Activated T-cell treated with anti-CD3 and anti-CD28 coated beads, Interleukin-2, amount 50 U/mL, for 24 hours (primary cell): ENCODE results near the gene SLC6A5.

Experiments
- DNase-seq: peaks from one replicate; pipeline ENCODE4 v3.0.0-alpha.2; 2020
- H3K27ac Mint-ChIP-seq: 2 replicates; pipeline ENCODE4 v1.8.0; 2020; ENCODE audit warnings: mild to moderate bottlenecking, mixed read lengths
- H3K27me3 Mint-ChIP-seq: 2 replicates; pipeline ENCODE4 v1.8.0; 2020; ENCODE audit warnings: mixed read lengths
- H3K36me3 Mint-ChIP-seq: 2 replicates; pipeline ENCODE4 v1.8.0; 2020; ENCODE audit warnings: low read depth, mixed read lengths
- H3K4me1 Mint-ChIP-seq: 2 replicates; pipeline ENCODE4 v1.8.0; 2020; ENCODE audit warnings: low read depth, mixed read lengths
- H3K4me3 Mint-ChIP-seq: 2 replicates; pipeline ENCODE4 v1.8.0; 2020; ENCODE audit warnings: mild to moderate bottlenecking, moderate library complexity, mixed read lengths
- H3K9me3 Mint-ChIP-seq: 2 replicates; pipeline ENCODE4 v1.8.0; 2020; ENCODE audit warnings: mixed read lengths

The SLC6A5 gene

DNA sequence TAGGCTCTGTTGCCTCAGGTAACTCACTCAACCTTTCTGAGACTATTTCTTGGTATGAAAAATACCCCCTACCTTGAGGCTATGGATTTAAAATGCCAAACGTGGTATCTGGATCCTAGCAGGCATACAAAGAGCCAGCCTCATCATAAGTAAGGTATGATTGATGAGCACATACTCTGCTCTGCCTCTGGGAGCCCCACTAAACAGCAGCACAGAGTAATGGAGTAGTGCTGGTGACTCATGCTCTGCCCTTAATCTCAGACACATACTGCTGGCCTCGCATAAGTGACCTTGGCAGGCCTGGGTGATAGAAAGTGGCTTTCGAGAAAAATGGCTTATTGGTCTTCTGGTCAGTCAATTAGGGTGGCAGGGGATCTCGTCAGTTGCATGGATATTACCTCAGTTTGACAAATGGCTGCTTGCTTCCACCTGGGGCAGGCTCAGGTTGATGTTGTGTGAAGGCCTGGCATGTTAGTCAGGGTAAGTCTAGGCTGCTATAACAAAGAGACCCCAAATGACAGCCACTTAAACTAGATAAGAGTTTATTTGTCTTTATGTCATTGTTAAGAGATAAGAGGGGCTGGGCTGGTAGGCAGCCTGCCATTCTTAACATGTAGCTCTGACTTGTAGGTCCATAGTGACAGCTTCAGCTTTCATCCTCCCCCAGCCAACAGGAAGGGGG, 15.2 kb upstream of the SLC6A5 start:
- H3K9me3 Mint-ChIP-seq = peaks cover 2% of the 10 kb centered on the region
- peaks cover 11% of the 10 kb centered on the region for H3K27me3 Mint-ChIP-seq
- H3K36me3 Mint-ChIP-seq = no peaks in the 10 kb centered on the region
- H3K27ac Mint-ChIP-seq = no peak overlapping the region
- DNase-seq = no peak
- H3K4me3 Mint-ChIP-seq = no peak overlapping the region
- H3K4me1 Mint-ChIP-seq = no peaks in the 10 kb centered on the region

DNA sequence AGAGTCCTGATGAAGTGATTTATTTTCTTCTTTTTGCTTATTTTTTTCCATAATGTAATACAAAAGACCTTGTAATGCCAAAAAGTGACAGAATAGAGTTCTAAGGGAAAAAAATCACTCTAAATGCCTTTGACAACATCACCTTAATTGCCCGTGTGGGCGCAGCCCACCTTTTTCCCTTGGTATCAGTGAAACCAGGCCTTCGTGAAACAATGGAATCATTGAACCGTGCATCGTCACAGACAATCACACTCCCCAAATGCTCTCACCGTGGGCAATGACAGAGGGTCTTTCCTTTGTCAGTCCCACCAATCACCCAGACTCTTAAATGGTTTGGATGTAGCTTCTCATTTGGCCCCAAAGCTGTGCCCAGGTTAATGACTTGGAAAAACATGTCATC, 9.6 kb upstream of the SLC6A5 start:
- Mint-ChIP-seq H3K27ac (no peak overlapping the region), H3K4me1 (no peaks in the 10 kb centered on the region), H3K9me3 (no peaks in the 10 kb centered on the region), H3K4me3 (no peak overlapping the region), H3K36me3 (no peaks in the 10 kb centered on the region), H3K27me3 (peaks cover 37% of the 10 kb centered on the region)
- no peak for DNase-seq

DNA sequence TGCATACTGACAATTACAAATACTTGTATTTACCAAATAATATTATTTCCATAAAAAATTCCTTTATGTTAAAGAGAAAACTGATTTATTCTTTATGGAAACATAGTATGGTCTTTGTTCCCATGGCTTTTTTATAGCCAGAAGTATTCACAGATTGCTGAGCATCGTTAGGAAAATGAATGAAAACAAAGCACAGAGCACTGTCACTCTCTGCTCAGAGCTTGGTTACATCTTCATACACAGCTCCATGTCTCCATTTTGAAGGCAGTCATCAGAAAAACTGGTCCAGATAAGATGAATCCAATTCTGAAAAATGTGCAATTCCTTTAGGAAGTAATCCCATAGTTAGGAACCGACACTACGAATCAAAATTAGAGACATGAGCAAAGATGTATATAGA, 9.0 kb upstream of the SLC6A5 start:
- Mint-ChIP-seq H3K4me1 (no peaks in the 10 kb centered on the region), H3K9me3 (no peaks in the 10 kb centered on the region), H3K27ac (no peak overlapping the region), H3K36me3 (no peaks in the 10 kb centered on the region), H3K4me3 (no peak overlapping the region), H3K27me3 (peaks cover 43% of the 10 kb centered on the region)
- DNase-seq = no peak

DNA sequence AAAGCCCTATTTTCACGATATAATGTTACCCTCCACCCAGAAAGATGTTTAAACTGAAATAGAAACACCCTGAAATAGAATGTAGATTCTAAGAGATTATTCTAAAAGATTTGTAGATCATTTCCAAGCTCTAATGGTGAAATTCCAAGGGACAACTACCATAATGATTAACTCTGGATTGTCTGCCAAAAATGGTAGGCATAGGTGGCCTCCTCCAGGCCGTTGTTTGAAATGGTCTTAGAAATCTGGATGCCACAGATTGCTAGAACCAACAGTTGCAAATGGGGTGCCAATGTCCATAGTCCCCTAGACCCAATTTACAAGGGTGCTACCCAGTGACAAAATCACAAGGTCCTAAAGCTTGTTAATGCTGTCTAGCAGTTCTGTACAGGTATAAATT, 6.7 kb upstream of the SLC6A5 start:
- Mint-ChIP-seq H3K9me3 (no peaks in the 10 kb centered on the region), H3K36me3 (no peaks in the 10 kb centered on the region), H3K27ac (no peak overlapping the region), H3K4me3 (no peak overlapping the region), H3K4me1 (peaks cover 4% of the 10 kb centered on the region), H3K27me3 (peaks cover 63% of the 10 kb centered on the region)
- no peak for DNase-seq

DNA sequence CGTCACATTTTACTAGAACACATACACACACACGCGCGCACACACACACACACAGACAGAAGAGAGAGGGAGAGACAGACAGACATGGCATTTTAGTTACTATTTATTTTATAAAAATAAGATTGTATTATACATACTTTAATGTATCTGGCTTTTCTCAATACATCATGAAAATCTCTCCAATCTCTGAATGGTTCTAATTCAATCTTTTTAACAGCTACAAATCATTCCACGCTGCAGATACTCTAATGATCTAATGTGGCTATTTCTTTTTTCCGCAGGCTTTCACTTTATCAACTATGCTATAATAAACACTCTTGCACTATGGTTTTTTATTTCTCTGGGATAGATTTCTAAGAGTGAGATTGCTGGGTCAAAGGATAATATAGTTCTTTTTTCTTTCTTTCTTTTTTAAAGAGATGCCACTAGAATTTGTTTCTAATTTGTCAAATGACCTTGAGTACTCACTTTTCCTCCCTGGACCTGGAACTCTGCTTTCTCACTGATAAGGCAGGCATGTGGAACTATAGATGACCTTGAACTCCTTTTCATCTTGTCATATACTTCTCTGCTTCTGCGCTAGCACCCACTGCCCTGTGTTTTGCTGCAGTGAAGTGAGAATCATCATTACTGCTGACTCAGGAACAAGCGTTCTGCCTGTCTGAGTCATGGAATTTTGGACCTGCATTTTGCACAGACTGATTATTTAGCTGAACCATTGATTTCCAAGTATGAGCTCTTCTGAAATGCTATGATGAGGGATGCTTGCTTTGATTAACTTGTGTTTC, 4.9 kb upstream of the SLC6A5 start:
- peaks cover 8% of the 10 kb centered on the region for H3K4me1 Mint-ChIP-seq
- no peak overlapping the region for H3K27ac Mint-ChIP-seq
- no peaks in the 10 kb centered on the region for H3K36me3 Mint-ChIP-seq
- no peak overlapping the region for H3K4me3 Mint-ChIP-seq
- no peaks in the 10 kb centered on the region for H3K9me3 Mint-ChIP-seq
- DNase-seq = no peak
- H3K27me3 Mint-ChIP-seq = peaks cover 70% of the 10 kb centered on the region

DNA sequence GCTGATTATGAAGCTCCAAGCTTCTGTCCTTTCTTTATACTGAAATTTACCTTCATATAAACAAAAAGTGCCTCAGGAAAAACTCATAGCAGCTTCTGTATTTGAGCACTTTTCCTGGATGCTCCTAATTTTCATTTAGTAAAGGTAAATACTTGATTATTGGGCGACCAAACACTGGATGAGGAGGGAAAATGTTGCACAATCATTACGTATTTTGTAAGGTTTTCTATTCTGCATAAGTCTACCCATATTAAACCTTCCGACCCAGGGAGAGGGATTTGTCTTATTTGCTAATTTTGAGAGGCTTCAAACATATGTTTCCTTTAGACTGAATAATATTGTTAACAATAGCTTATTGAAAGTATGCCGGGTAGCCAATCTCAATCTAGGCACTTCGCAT, 4.3 kb upstream of the SLC6A5 start:
- Mint-ChIP-seq H3K36me3 (no peaks in the 10 kb centered on the region), H3K4me1 (peaks cover 8% of the 10 kb centered on the region), H3K4me3 (no peak overlapping the region), H3K27me3 (peaks cover 70% of the 10 kb centered on the region), H3K9me3 (peaks cover 4% of the 10 kb centered on the region), H3K27ac (no peak overlapping the region)
- no peak for DNase-seq

DNA sequence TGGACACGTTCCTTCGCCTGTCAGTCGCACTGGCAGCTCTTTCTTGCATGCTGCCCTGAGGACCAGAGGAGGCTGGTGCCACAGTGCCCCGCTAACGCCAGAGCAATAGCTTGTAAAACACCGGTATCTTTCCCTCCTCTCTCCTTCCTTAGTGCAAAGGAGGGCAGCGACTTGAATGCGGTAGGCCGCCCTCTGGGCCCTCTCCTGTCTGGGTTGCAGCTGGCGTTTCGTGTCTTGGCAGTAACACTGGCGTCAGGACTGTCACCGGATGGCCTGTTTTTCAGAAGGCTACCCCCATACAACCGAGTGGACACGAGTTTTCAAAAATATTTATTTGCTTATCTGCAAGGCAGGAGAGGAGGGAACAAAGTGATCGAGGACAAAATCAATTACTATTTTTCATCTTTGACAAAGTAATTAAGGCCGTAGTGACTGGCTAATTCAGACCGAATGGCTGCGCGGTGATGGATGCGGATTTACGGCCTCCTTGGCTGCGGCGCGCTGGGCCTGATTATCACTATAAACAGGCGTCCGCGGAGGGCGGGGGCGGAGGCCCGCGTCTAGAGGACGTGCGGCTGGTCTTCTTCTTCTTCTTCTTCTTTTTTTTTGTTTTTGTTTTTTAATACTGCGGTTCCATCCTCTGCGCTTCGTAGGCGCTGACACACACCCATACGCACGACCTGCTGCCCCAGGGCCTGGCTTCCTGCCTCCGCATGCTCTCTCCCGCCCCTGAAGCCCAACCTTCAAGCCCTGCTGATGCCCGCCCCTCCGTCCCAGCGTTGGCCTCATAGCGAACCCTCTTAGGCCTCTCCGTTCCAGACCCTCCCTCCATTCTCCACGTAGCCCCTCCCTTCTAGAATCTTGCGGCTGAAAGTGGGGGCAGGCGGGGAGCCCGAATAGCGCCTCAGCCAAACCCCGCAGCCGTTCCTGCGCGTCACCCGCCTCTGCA, 2.9 kb upstream of the SLC6A5 start:
- Mint-ChIP-seq H3K9me3 (peaks cover 4% of the 10 kb centered on the region), H3K4me3 (no peak overlapping the region), H3K36me3 (no peaks in the 10 kb centered on the region), H3K27me3 (peaks cover 83% of the 10 kb centered on the region), H3K4me1 (peaks cover 8% of the 10 kb centered on the region), H3K27ac (no peak overlapping the region)
- no peak for DNase-seq

DNA sequence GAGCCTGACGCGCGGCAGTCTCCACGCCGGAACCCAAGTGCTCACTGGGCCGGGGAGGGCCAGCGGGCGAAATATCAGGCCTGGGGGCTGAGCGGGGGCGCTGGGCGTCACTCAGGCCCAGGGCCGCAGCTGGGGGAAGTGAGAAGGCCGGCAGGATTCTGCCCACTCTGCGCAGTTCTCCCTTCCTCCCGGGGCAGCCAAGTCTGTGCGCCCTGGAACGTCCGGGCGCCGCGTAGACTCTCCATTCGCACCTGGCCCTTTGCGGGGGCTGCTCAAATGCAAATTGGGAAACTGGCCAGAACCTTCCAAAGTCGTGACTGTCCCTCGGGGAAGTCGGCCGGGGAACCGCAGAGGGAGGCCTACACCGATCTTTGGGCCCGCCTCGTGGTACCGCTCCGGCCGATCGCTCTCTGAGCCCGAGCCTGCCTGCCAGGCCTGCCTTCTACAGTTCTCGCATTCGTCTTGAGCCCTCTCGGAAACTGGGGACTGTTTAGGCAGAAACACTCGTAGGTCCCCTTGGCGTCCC, 2.2 kb upstream of the SLC6A5 start:
- H3K4me1 Mint-ChIP-seq = peaks cover 8% of the 10 kb centered on the region
- H3K27me3 Mint-ChIP-seq = peaks cover 90% of the 10 kb centered on the region
- DNase-seq = no peak
- peaks cover 4% of the 10 kb centered on the region for H3K9me3 Mint-ChIP-seq
- H3K36me3 Mint-ChIP-seq = no peaks in the 10 kb centered on the region
- H3K27ac Mint-ChIP-seq = no peak overlapping the region
- H3K4me3 Mint-ChIP-seq = no peak overlapping the region

DNA sequence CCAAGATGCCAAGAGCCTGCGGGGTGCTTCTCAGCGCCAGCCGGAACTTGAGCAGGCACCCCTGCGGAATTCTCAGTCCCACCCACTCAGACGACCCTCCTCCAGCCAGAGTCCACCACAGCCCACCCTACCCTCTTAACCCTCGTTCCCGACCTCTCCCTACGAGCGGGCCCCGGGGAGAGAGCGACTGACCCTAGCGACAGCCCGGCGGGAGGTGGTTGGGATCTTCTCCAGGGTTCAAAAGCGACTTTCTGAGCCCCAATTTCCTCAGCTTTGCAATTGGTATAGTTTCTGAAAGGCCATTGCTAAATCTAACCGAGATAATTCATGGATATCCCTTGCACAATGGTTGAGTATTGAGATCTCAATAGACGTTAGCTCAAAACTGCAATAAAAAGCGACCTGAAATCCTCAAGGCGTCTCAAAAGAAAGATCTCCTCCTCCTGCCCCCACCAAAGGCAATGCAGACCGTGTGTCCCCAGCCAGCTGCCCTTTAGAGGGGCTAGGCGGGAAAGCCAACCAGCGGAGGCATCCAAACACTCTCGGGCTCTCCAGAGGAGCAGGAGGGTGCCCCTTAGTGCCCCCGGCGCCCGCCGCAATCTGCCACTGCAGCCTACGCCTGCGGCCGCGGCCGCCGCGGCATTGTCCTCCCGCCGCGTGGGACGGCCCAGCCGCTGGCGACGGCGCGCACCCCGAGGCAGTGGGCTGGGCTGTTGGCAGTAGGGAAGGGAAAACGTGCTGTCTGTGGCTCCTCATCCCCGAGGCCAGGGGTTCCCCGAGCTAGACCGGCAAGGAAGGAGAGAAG, 1.5 kb upstream of the SLC6A5 start:
- Mint-ChIP-seq H3K4me1 (peaks cover 8% of the 10 kb centered on the region), H3K27me3 (peaks cover 90% of the 10 kb centered on the region), H3K4me3 (no peak overlapping the region), H3K36me3 (no peaks in the 10 kb centered on the region), H3K9me3 (peaks cover 4% of the 10 kb centered on the region), H3K27ac (no peak overlapping the region)
- DNase-seq = no peak

DNA sequence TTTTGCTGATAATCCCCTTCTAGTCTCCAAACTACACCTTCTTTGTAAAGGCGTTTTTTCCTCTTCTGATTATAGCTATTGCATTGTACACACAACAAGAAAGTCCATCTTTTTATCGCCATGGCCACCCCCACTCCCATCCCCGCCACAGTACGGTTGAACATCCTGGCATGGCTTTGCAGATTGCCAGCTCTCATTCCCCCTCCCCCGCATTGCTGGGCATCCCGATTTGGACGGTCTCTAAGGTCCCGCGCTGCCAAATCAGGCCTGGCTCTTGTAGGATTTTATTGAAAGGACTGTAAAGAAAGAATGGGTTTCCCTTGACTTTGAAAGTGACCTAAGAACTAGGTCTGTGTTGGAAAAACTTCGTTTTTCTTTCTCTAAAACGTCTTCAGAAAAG, 916 bp upstream of the SLC6A5 start:
- no peak for DNase-seq
- Mint-ChIP-seq H3K27me3 (peaks cover 93% of the 10 kb centered on the region), H3K36me3 (no peaks in the 10 kb centered on the region), H3K27ac (no peak overlapping the region), H3K4me3 (no peak overlapping the region), H3K4me1 (peaks cover 8% of the 10 kb centered on the region), H3K9me3 (peaks cover 4% of the 10 kb centered on the region)

DNA sequence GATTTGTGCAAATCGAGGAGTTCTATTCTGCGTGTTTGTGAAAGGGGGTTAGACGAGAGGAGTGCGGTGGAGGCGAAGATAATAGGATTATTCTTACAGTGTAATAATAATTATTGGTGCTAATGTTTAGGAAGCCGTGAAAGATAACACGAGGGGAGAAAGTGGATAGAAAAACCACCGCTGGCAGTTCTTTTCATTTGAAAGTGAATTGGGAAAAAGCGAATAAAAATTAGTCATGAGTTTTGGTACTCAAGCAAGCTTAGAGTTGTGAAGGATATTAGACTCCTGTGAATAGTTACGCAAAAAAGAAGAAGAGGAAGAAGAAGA, 575 bp downstream of the SLC6A5 start:
- Mint-ChIP-seq H3K27me3 (peaks cover 98% of the 10 kb centered on the region), H3K27ac (no peak overlapping the region)

DNA sequence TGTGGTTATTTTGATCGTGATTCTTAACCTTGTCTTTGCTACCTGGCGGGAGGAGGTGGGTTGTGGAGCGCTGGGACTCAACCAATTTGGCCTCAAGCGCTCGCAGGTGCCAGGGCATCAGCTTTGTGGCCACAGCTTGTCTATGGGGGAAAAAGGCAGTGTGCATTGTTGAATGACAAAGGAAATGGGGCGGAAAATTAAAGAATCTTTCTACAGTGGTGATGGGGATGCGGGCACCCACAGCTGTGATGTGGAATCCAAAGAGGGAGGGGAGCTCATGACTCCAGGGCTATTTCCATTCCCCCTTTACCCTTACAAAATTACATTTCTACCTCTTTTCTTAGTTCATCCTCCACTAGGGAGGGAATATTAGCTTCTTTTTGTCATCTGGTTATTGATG, 1.1 kb downstream of the SLC6A5 start:
- Mint-ChIP-seq H3K4me3 (no peak overlapping the region), H3K36me3 (no peaks in the 10 kb centered on the region), H3K27ac (no peak overlapping the region), H3K27me3 (peaks cover 98% of the 10 kb centered on the region), H3K9me3 (peaks cover 4% of the 10 kb centered on the region), H3K4me1 (peaks cover 8% of the 10 kb centered on the region)
- DNase-seq = no peak

More for the DNA sequence above, 575 bp downstream of the SLC6A5 start:
- Mint-ChIP-seq H3K4me1 (peaks cover 8% of the 10 kb centered on the region), H3K9me3 (peaks cover 4% of the 10 kb centered on the region), H3K4me3 (no peak overlapping the region), H3K36me3 (no peaks in the 10 kb centered on the region)
- no peak for DNase-seq

DNA sequence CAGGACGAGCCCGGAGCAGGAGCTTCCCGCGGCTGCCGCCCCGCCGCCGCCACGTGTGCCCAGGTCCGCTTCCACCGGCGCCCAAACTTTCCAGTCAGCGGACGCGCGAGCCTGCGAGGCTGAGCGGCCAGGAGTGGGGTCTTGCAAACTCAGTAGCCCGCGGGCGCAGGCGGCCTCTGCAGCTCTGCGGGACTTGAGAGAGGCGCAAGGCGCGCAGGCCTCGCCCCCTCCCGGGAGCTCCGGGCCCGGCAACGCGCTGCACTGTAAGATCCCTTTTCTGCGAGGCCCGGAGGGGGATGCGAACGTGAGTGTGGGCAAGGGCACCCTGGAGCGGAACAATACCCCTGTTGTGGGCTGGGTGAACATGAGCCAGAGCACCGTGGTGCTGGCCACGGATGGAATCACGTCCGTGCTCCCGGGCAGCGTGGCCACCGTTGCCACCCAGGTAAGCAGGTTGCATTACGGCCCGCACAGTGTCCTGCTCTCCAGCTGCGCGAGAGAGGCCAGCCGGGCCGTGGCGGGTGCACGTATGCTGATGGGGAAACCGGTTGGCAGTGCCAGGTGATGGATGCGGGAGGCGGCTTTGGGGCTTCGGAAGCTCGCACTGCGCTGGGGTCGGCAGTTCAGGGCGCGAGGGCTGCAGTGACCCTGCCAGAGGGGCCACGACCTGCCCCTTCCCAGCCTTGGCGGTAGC, 2.0 kb downstream of the SLC6A5 start:
- peaks cover 98% of the 10 kb centered on the region for H3K27me3 Mint-ChIP-seq
- H3K9me3 Mint-ChIP-seq = peaks cover 4% of the 10 kb centered on the region
- H3K4me3 Mint-ChIP-seq = no peak overlapping the region
- peaks cover 8% of the 10 kb centered on the region for H3K4me1 Mint-ChIP-seq
- no peaks in the 10 kb centered on the region for H3K36me3 Mint-ChIP-seq
- H3K27ac Mint-ChIP-seq = no peak overlapping the region
- DNase-seq = no peak
